HK-2 (cell line): ENCODE measurements around the gene RPRD2.
A peak's percentile ranks its signal among the peaks of the same experiment; 100 is the strongest.
"Not testable (repeated sequence)": the region's sequence is repeated elsewhere in the genome, so short reads cannot be mapped to it uniquely, and the experiment has no call there.

Experiments used
- DNase-seq: peaks from one replicate; pipeline ENCODE4 v3.0.0-alpha.2; 2018; ENCODE audit not compliant: unreplicated experiment

Gene RPRD2

DNA sequence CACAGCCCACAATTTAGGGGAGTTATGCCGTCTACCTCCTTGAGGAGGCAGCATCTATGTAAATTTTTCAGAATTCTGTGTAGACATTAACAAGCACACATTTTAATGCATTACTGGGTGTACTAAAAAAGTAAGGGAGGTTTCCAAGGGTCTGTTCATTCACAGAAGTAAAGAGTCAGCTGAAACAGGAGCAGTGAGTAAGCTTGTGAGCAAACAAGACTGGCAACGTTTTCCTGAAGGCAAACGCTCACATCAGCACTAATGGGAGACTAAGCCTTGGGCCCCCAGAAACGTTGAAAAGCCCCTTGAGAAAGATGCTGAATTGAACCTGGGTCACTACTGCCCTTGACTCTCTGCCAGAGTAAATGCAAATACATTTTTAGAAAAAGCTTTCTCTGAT lies 25.7 kb downstream of the RPRD2 start:
- no peak for DNase-seq

DNA sequence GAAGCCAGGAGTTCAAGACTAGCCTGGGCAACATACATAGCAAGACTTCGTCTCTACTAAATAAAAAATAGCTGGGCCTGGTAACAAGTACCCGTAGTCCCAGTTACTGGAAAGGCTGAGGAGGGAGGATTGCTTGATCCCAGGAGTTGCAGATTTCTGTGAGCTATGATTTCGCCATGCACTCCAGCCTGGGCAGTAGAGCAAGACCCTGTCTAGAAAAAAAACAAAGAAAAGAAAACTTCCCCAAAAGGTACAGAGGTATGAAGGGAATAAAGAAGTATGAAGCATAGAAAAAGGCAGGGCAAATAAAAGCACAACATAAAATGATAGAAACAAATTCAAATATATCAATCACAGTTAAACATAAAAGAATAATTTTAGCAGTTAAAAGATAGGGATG lies 28.7 kb downstream of the RPRD2 start:
- DNase-seq = no peak

DNA sequence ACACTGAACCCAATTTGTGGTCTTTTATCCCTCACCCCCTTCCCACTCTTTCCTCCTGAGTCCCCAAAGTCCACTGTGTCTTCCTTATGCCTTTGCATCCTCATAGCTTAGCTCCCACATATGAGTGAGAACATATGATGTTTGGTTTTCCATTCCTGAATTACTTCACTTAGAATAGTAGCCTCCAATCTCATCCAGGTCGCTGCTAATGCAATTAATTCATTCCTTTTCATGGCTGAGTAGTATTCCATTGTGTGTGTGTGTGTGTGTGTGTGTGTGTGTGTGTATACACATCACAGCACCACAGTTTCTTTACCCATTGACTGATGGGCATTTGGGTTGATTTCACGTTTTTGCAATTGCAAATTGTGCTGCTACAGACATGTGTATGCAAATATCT lies 31.2 kb downstream of the RPRD2 start:
- DNase-seq = not testable (repeated sequence)

DNA sequence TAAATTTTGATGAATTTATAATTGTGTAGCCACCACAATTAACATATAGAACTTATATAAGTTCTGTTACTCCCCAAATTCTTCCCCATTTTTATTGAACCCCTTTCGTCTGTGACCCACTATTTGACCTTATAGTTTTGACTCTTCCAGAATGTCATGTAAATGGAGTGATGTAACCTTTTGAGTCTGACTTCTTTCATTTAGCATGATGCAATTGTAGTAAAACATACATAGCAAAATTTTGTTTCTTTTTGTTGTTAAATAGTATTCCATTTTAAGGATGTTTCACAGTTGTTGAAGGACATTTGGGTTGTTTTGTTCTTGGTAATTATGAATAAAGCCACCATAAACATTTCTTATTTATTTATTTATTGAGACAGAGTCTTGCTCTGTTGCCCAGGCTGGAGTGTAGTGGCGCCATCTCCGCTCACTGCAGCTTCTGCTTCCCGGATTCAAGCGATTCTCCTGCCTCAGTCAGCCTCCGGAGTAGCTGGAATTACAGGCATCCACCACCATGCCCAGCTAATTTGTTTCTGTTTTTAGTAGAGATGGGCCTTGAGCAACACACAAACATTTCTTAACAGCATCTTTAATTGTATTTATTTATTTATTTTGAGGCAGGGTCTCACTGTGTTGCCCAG lies 33.6 kb downstream of the RPRD2 start:
- no peak for DNase-seq

DNA sequence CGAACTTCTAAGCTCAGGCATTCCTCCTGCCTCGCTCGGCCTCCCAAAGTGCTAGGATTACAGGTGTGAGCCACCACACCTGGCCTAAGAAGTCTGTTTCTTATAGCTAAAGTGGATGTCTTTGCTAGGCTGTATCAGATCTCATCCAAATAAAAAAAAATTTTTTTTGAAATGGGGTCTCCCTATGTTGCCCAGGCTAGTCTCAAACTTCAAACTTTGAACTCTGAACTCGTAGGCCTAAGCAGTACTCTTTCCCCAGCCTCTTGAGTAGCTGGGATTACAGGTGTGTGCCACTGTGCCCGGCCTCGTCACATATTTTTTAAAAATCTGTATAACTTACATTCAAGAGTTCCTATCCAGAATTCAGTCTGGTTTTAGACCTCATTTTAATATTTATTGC lies 40.5 kb downstream of the RPRD2 start:
- no peak for DNase-seq

DNA sequence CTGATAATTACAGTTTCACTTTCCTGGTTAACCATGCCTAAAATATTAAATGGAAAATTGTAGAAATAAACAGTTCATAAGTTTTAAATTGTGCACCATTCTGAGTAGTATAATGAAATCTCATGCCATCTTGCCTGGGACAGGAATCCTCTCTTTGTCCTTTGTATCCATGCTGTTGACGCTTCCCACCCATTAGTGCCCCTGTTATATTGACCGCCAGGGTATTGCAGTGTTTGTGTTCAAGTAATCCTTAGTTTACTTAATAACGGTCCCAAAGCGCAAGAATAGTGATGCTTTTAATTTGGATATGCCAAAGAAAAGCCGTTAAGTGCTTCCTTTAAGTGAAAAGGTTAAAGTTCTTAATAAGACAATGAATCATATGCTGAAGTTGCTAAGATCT lies 41.7 kb downstream of the RPRD2 start:
- DNase-seq = no peak

DNA sequence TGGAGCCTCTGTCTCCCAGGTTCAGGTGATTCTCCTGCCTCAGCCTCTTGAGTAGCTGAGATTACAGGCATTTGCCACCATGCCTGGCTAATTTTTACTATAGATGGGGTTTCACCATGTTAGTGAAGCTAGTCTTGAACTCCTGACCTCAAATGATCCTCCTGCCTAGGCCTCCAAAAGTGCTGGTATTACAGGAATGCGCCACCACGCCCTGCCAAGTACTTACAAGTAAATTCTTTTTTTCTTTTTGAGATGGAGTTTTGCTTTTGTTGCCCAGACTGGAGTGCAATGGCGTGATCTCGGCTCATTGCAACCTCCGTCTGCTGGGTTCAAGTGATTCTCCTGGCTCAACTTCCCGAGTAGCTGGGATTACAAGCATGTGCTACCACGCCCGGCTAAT lies 42.5 kb downstream of the RPRD2 start:
- no peak for DNase-seq

DNA sequence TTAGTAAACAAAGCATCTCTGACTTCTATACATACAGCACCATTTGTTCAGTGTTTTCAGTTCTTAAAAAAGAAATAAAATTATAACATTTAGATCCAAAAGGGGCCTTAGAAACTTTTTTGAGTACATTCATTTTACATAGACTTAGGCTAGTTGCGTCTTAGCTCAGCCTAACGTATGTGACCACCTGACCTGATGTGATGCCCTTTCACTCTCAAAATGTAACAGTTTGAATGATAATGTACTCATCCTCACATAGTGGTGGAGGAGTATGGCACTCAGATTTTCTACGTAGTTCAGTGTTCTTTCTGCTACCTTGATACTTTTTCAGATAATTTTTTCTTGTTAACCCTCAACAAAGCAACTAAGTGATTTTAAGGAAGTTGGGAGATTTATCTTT lies 43.4 kb downstream of the RPRD2 start:
- DNase-seq = no peak

DNA sequence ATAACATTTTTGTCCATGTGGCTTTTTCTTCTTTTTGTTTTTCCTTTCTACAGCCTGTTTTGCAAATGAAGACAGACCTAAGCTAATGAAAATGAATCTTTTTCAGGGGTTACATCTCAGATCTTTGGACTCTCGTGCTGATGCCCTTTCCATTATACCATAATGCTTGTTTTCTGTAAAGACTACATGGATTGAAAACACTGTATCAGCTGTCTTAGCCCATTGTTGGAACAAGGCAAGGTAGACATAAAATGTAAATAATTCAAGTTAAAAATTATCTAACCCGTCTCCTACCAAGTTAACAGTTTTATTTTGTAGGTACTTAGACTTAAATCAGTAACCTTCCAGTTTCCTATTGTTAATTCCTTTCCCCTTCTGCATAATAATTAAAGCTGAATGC lies 44.9 kb downstream of the RPRD2 start:
- no peak for DNase-seq

DNA sequence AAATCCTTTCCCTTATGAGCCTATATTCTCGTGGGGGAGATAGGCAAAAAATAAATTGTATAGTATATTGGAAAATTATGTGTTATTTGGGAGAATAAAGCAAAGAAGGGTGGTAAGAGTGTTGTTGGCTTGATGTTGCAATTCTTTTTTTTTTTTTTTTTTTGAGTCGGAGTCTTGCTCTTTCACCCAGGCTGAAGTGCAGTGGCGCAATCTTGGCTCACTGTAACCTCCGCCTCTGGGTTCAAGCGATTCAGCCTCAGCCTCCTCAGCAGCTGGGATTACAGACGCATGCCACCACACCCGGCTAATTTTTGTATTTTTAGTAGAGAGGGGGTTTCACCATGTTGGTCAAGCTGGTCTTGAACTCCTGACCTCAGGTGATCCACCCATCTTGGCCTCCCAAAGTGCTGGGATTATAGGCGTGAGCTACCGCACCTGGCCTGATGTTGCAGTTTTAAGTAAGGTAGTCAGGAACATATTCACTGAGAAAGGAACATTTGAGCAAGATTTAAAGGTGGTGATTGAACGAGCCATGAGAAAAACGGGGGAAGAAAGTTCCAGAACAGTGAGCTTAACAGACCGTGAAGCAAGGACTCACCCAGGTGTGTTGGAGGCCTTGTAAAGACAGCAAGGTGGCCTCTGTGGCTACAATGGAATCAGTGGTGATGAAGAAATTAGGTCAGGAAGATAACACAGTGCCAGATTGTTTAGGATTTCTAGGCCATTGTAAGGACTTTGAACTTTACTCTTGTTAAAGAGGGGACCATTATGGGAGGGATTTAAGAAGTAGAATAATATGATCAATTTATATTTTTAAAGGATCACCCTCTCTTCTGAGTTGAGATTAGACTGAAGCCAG lies 45.8 kb downstream of the RPRD2 start:
- DNase-seq = no peak

DNA sequence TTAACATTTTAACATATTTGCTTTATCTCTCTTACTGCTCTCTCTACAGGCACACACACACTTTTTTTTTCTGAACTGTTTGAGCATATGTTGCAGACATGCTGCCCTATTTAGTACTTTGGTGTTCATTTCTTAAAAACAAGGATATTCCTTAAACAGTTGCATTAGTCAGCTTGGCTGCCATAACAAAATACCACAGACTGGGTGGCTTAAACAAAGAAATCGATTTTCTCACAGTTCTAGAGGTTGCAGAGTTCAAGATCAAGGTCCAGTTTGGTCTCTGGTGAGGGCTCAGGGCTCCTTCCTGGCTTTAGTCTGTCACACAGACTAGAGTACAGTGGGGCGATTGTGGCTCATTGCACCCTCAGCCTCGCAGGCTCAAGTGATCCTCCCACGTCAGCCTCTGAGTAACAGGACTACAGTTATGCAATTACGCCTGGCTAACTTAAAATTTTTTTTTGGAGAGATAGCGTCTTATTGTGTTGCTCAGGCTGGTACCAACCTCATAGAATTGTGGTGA lies 46.7 kb downstream of the RPRD2 start:
- DNase-seq = no peak

DNA sequence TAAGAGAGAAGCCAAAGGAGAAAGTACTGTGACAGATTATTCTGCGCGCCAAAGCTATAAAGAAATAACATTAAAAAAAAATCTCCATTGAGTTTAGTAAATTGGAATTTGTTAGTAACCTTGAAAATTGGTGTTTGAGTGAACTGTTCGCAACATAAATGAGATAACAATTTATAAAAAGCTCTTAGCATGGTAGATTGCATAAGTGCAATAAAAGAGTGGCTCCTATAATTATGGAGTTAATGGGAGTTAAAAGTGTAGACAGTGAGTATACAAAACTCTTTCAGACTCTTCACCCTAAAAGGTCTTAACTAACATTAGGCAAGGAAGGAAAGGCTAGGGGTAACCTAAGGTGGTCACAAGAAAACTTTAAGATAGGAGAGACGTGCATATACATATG lies 50.6 kb downstream of the RPRD2 start:
- DNase-seq = no peak

DNA sequence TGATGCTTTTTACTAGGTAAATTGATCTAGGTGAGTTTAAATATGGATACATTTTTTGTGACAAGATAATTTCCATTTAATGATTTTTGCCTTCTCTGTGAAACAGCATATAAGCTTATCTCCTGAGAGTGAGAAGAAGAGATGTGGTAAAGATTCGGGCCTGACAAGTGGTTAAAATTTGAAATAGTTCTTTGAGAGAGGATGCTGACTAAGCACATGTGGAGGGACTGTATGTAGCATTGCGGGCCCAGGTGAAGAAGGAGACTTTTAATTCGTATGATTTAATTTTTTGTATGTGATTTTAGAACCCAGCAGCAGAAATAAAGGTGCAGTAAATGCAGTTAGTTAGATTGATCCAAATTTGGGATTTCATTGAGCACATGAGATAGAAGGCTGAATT lies 51.9 kb downstream of the RPRD2 start:
- no peak for DNase-seq

DNA sequence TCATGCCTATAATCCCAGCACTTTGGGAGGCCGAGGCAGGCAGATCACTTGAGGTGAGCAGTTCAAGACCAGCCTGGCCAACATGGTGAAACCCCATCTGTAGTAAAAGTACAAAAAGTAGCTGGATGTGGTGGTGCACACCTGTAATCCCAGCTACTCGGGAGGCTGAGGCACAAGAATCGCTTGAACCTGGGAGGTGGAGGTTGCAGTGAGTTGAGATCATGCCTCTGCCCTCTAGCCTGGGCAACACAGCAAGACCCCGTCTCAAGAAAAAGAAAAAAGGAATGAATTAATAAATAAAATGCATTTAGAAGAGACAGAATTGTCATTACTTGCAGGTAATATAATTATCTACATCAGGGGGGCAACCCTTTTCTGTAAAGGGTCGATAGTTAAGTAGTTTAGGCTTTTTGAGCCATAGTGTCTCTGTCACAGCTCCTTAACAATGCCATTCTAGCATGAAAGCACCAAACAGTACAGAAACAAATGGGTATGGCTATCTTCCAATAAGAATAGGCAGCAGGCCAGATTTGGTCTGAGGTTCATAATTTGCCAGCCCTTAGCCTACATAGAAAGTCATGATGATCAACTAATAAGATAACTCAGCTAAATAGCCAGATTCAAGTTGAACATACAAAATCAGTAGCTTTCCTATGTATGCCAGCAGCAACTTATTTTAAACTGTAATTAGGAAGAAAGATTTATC lies 56.8 kb downstream of the RPRD2 start:
- DNase-seq = no peak

DNA sequence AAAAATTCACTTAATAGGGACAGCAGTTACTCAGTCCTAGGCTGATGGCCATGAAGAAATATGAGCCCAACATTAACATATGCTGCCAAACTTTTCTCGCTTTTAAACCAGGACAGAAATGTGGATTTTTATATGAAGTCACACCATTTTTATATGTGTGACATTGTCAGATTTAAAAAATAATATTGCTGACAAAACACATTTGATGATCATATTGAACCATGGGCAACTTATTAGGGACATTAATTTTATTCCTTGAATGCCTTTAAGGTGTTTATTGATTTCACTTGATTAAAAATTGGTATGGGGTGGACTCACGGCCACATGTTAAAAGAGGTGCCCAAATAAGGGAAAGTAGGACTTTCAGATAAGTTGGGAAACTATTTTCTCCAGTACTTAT lies 58.6 kb downstream of the RPRD2 start:
- DNase-seq = no peak

DNA sequence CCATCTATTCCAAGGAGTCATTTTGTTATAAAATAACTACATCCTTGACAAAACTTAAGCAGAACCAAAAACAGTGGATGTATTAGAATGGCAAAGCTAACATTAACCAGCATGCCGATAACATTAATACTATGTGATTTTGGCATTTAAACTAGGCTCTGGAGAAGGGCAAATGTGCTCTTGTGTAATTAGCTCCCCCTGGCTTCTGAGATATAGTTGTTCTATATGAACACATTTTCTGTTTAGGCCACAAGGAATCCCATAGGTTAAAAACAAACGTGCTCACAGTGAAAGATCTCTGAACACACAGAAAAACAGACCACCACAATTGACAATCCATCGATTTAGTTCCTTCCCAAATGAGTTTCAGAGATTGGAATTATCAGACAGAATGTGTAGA lies 65.9 kb downstream of the RPRD2 start:
- no peak for DNase-seq

DNA sequence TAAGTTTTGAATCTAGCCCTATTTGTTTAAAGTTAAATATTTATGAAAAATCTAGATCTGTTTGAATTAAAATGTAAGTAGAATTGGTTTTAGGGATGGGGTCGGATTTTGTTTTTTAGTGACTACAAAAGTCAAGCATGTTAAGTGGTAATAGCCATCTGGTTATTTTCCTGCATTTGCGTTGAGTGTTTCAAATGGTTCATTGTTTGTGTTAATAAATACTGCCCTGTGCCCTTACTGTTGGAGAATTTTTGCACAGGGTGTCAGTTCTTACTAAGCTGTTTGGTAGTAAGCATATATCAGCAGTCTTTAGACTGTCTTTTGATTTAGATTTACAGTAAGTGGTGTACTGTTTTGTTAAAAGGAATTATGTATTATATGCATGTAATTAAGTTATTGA lies 77.2 kb downstream of the RPRD2 start:
- no peak for DNase-seq

DNA sequence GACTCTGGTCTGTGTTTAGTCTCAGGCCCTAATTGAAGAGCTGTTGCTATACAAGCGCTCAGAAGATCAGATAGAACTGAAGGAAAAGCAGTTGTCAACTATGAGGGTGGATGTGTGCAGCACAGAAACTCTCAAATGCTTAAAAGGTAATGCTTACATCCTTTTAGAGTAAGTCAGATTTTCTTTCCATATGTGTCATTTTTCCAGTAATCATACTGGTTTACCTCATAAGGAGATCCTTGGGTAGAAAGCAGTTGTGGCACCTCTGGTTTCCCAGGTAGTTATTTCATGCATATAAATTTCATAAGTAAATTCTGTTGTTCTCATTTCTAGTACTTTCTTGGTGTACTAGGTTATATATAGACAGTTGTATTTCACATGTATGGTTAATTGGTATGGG lies 80.3 kb downstream of the RPRD2 start:
- no peak for DNase-seq

DNA sequence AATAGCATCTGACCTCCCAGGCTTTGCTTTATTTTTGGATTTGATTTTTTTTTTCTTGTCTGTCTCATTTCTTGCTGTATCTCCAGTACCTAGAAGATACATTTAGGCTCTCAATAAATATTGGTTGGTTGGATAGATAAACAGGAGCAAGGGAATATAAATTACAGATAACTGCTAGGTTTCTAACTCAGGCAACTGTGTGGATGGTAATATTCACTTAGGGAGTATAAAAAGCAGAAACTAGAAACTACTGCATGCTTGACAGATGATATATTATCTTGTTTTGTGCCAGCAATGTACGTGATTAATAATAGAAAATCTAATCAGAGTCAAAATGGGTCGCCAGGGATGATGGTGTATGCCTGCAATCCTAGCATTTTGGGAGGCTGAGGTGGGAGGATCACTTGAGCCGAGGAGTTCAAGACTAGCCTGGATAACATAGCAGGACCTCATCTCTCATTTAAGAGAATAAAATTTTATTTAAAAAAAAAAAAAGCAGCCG lies 92.2 kb downstream of the RPRD2 start:
- DNase-seq = no peak

DNA sequence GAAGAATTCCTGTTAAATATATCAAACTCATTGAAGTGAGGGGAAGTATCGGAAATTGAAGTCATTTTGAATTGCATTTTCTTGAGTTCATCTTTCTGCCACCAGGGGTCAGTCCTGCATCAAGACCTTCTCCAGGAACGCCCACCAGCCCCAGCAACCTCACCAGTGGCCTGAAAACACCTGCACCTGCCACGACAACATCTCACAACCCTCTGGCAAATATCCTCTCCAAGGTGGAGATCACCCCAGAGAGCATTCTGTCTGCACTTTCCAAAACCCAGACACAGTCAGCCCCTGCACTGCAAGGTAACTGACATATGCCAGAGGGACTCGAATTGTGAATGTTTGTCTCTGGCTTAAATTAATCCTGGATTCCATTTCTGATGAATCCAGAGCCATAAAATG lies 100.5 kb downstream of the RPRD2 start:
- peak; percentile 53 for DNase-seq

DNA sequence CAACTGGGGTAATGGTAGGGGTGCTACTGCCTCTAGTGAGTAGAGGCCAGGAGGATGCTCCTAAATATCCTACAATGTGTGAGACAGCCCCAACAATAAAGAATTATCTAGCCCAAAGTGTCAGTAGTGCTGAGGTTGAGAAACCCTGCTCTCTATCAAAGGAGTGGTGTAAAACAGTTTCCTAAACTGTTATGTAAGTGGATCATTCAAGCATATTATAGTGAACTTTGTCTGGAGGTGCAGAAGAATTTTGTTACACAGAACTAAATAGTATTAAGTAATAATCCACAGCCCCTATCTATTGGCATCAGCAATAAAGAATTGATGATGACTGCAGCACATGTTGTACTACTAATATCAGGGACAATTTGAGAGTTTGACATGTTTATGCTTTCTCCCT lies 103.0 kb downstream of the RPRD2 start:
- no peak for DNase-seq

DNA sequence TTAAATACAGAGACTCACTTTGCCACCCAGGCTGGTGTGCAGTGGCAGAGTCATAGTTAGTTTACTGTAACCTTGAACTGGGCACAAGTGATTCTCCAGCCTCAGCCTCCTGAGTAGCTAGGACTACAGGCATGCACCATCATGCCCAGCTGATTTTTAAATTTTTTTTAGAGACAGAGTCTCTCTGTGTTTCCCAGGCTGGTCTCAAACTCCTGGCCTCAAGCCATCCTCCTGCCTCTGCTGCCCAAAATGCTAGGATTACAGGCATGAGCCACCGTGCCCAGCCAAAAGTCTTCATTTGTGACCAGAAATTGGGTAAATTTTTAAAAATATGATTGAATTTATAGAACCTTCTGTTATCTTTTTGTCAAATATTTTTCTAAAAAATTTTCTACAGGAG lies 105.3 kb downstream of the RPRD2 start:
- no peak for DNase-seq
